H1 (cell line): ENCODE results near the gene TXK. TPM values are rescaled to one million over a fixed set of nuclear protein-coding genes. Genes with fewer than 3 reads are reported as not detected.

ENCODE experiments used
- JUN ChIP-seq: IDR thresholded peaks from 2 replicates; pipeline ENCODE4 v1.6.1; 2011; ENCODE audit warnings: low read depth, mild to moderate bottlenecking, improper control_type of control experiment, low read length
- POLR2AphosphoS5 ChIP-seq: IDR thresholded peaks from 2 replicates; pipeline ENCODE4 v1.6.1; 2011; ENCODE audit warnings: low read depth, low read length
- SP1 ChIP-seq: IDR thresholded peaks from 2 replicates; pipeline ENCODE4 v1.6.1; 2011; ENCODE audit warnings: low read depth, low read length
- TCF12 ChIP-seq: IDR thresholded peaks from 2 replicates; pipeline ENCODE4 v1.6.1; 2011; ENCODE audit warnings: low read depth, mild to moderate bottlenecking, low read length
- polyA plus RNA-seq, 7 experiments: library from polyadenylated mRNA; depleted of rRNA in 3 of 7; stranded (reverse) in 5 of 7; unstranded in 2 of 7; fragments of >200 nt in 5 of 7; fragments of 200-250 nt in 2 of 7; gene quantifications; 1 replicate in 5 of 7; 2 replicates in 1 of 7; 4 replicates in 1 of 7; pipeline versions ENCODE4 v1.2.1 to v1.2.3, GENCODE V29; 2011 to 2013; ENCODE audit warnings: missing spikeins in 2 of 7, mixed read lengths in 2 of 7
- total RNA-seq: library from RNA; stranded (reverse); fragmentation: NEBNext Ultra II Directional; extraction: Animal tissue kit (Norgen Biotek cat#: 25700); gene quantifications from 2 replicates; pipeline ENCODE4 v1.2.1, GENCODE V29; 2021

TXK gene
- total and polyA plus RNA-seq, 2 of the 8 experiments (the other 6 are each of a cell fraction or from before 2014, with no cell fraction given), result not detected

DNA sequence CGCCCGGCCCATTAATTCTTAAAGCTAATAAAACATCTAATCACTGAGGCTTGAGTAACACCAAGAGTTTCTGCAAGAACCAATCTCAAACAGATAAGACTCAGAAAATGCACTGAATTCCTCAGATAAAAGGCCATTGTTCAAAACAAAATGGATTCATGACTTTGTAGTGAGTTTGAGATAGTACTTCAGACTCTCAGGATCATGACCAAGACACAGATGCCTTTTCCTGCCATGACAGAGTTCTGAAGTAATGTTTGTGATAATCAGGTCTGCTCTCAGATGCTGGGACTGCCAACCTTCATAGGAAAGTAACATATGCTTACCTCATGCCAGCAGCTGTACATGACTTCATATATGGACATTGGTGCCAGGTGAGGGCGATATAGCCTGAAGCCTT lies 62.9 kb downstream of the TXK start (continued):
- TF ChIP-seq SP1 (no peak), POLR2AphosphoS5 (no peak), JUN (no peak), TCF12 (no peak)
